NB4 (cell line): ENCODE data around the gene RARG.

Experiments used
- DNase-seq: peaks from one replicate; pipeline ENCODE4 v3.0.0; 2010; ENCODE audit warnings: low read depth
- H3K4me3 ChIP-seq: one replicate; pipeline ENCODE4 v1.5.1; 2011; ENCODE audit warnings: mild to moderate bottlenecking, low read depth, low read length, moderate library complexity
- CTCF ChIP-seq: IDR thresholded peaks from one replicate; pipeline ENCODE4 v1.5.1; 2012; ENCODE audit warnings: low read depth, low read length
- MAX ChIP-seq: IDR thresholded peaks from 2 replicates; pipeline ENCODE4 v1.6.1; 2011; ENCODE audit warnings: low read depth, low read length
- MYC ChIP-seq: IDR thresholded peaks from 2 replicates; pipeline ENCODE4 v1.6.1; 2011; ENCODE audit warnings: low read depth, low read length
- POLR2A ChIP-seq: IDR thresholded peaks from 2 replicates; pipeline ENCODE4 v1.6.1; 2011; ENCODE audit warnings: mild to moderate bottlenecking; ENCODE audit not compliant: insufficient read length; ENCODE audit errors: extremely low read depth

Gene RARG

DNA sequence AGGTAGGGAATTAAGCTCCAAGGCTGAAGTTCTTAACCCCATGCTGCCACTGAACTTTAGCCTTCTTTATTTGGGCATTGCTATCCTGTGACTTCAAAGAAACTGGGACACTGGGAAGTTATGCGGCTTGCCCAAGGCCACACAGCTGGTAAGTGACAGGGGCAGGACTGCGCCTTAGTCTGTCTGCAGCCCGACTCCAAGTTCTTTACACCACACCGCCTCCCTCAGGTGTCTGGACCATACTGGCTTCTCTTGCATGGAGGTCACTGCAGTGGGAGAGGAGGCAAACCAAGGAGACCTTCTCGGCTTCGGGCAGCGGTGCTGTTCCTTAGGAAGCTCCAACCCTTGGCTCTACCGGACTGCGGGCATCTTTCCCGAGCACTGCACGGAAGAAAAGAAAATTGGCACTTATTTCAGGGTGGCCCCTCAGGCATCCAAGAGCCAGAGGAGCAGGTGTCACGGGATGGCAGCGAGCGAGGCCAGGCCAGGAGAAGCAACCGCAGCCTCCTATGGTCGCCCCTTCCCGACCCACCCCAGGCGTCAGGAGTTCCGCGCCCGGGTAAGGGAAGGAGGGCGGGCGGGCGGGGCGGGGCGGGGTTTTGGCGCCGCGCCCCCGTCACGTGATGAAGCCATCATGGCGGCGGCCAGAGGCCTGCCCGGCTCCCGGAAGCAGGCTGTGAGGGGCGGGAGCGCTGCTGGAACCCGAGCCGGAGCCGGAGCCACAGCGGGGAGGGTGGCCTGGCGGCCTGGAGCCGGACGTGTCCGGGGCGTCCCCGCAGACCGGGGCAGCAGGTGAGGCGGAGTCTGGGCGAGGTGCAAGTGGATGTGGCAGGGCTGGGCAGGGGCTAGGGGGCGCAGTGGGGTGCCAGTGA lies 19.7 kb upstream of the RARG start:
- DNase-seq: peak; percentile 83
- TF ChIP-seq MYC (peak; percentile 34; the same call in 1 of the 2 replicates), POLR2A (peak; percentile 59), CTCF (peak; percentile 33), MAX (peak; percentile 53; the same call in 1 of the 2 replicates)
- peak overlapping the region; percentile 95 for H3K4me3 ChIP-seq

DNA sequence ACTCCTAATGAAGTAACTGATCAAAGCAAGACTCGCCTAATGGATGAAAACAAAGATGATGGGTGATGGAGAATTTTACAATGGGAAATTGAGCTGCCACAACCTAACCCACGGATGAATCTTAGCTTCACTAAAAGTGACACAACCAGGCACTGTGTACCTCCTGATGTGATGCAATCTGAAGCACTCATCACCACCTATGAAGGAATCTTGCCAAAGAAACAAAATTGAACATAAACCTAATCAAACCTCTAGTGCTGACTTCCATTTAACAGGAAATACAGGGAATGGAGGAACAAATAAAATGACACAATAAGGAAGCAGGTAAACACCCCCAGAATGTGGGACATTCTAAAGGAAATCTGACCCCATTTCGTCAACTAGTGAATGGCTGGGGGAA lies 13.3 kb upstream of the RARG start:
- TF ChIP-seq MYC (no peak), CTCF (no peak), MAX (no peak)
- DNase-seq: no peak
- H3K4me3 ChIP-seq: no peak overlapping the region

DNA sequence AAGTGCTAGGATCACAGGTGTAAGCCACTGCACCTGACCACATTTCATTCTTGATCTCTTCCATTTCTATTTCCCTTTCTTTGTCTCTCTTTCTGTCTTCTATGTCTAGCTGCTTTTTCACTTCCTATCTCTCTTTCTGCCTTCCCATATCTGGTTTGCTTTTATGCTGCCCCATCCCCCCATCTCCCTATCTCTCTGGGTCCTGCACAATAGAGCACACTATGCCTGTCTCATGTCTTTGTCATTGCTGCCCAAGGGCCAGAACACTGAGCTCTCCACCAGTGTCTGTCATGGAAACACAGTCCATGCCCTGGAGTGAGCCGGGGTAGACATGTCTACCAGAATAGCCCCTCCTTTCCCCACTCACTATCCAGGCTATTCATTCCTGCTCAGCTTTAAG lies 12.3 kb upstream of the RARG start:
- DNase-seq: no peak
- TF ChIP-seq MYC (no peak), MAX (no peak), POLR2A (no peak)
- H3K4me3 ChIP-seq: no peak overlapping the region

GRCh38 chr12:53241623-53242412 lies 9.8 kb upstream of the RARG start:
- no peak for DNase-seq
- TF ChIP-seq MYC (no peak), POLR2A (no peak), CTCF (no peak), MAX (no peak)
- no peak overlapping the region for H3K4me3 ChIP-seq

GRCh38 chr12:53239643-53240258 lies 7.7 kb upstream of the RARG start:
- H3K4me3 ChIP-seq: no peak overlapping the region
- DNase-seq: no peak
- TF ChIP-seq MAX (no peak), MYC (no peak), CTCF (no peak), POLR2A (no peak)
